ENCODE measurements around the gene DYNC1H1. TPM values are rescaled to one million over a fixed set of nuclear protein-coding genes. Genes with fewer than 3 reads are reported as not detected.

DYNC1H1 gene
- total RNA-seq, 2 experiments from 2014 or later: 209 to 291 TPM

DNA sequence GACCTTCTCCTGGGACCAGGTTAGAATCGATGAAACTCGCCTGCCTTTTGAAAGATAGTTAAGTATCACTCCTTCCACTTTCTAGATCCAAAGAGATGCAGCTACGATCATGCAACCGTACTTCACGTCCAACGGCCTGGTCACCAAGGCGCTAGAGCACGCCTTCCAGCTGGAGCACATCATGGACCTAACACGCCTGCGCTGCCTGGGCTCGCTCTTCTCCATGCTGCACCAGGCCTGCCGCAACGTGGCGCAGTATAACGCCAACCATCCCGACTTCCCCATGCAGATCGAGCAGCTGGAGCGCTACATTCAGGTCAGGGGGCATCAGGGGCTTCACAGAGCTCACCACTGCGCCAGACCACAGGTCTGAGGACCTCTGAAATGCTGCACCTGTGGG lies 51.4 kb downstream of the DYNC1H1 start:
- H3K4me1 ChIP-seq (ENCODE audit: insufficient read depth, low read length, poor library complexity, severe bottlenecking): no peaks in the 10 kb centered on the region
- intact Hi-C loops (cut with micrococcal nuclease; ENCODE audit: unreplicated experiment): no loop called here
- no TSS peak for BruUV-seq (replicated peaks)
- H3K27ac ChIP-seq (ENCODE audit: low read depth, low read length, poor library complexity, severe bottlenecking): no peak overlapping the region
- DNase-seq (ENCODE audit: low spot score): no peak
- H3K79me2 ChIP-seq (ENCODE audit: insufficient read depth, low read depth, low read length): no peaks in the 10 kb centered on the region
- no peak for TF ChIP-seq EZH2phosphoT487 (IDR thresholded peaks at IDR 0.05; ENCODE audit: borderline replicate concordance, low read depth, low read length)
- TF ChIP-seq, protein P1, sequence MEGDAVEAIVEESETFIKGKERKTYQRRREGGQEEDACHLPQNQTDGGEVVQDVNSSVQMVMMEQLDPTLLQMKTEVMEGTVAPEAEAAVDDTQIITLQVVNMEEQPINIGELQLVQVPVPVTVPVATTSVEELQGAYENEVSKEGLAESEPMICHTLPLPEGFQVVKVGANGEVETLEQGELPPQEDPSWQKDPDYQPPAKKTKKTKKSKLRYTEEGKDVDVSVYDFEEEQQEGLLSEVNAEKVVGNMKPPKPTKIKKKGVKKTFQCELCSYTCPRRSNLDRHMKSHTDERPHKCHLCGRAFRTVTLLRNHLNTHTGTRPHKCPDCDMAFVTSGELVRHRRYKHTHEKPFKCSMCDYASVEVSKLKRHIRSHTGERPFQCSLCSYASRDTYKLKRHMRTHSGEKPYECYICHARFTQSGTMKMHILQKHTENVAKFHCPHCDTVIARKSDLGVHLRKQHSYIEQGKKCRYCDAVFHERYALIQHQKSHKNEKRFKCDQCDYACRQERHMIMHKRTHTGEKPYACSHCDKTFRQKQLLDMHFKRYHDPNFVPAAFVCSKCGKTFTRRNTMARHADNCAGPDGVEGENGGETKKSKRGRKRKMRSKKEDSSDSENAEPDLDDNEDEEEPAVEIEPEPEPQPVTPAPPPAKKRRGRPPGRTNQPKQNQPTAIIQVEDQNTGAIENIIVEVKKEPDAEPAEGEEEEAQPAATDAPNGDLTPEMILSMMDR (conservative IDR thresholded peaks at IDR 0.05; ENCODE audit: low read length): no peak
- ChIA-PET CTCF (ENCODE audit: unreplicated experiment) (no interaction called here), POLR2A (no interaction called here)
- no peak overlapping the region for H3K4me2 ChIP-seq (ENCODE audit: low read length)
- no peaks in the 10 kb centered on the region for H3K9me3 ChIP-seq (ENCODE audit: low read length)
- H3K9me2 ChIP-seq (ENCODE audit: insufficient read depth, low read length): no peaks in the 10 kb centered on the region
- no peak overlapping the region for H3K4me3 ChIP-seq (ENCODE audit: low read depth, low read length, poor library complexity, severe bottlenecking)
- peaks cover 95% of the 10 kb centered on the region for H3K36me3 ChIP-seq (ENCODE audit: insufficient read depth, low read length)
- no peak overlapping the region for H2AFZ ChIP-seq (ENCODE audit: low read length)
- no peaks in the 10 kb centered on the region for H4K20me1 ChIP-seq (ENCODE audit: insufficient read depth, low read length)

DNA sequence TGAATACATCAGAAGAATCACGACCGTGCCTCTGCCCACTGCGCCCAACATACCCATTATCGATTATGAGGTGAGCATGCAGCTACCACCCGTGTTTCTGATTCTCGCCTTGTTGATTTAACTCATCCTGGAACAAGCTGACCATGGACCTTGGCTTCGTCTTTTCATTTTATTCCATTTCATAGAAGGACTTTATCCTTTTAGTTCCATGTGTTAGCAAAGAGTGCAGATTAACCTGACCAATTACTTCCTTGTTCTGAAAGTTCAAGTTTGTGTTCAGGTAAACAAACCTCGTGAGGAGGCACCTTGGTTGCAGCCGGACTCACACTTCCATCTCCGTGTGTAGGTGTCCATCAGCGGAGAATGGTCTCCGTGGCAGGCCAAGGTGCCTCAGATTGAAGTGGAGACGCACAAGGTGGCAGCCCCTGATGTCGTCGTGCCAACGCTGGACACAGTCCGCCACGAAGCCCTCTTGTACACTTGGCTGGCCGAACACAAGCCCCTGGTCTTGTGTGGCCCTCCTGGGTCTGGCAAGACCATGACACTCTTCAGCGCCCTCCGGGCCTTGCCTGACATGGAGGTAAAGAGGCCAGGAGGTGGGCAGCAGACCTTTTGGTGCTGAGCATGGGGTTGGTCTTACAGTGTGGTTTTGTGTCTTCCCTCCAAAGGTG lies 52.2 kb downstream of the DYNC1H1 start:
- no peaks in the 10 kb centered on the region for H3K9me3 ChIP-seq (ENCODE audit: low read length)
- H4K20me1 ChIP-seq (ENCODE audit: insufficient read depth, low read length): no peaks in the 10 kb centered on the region
- H3K79me2 ChIP-seq (ENCODE audit: insufficient read depth, low read depth, low read length): no peaks in the 10 kb centered on the region
- POLR2A ChIA-PET: no interaction called here
- H3K27ac ChIP-seq (ENCODE audit: low read depth, low read length, poor library complexity, severe bottlenecking): no peak overlapping the region
- TSS peak; percentile 83 for BruUV-seq (replicated peaks)
- CTCF ChIA-PET (ENCODE audit: unreplicated experiment): no interaction called here
- H2AFZ ChIP-seq (ENCODE audit: low read length): no peak overlapping the region
- no peak overlapping the region for H3K4me2 ChIP-seq (ENCODE audit: low read length)
- no peaks in the 10 kb centered on the region for H3K4me1 ChIP-seq (ENCODE audit: insufficient read depth, low read length, poor library complexity, severe bottlenecking)
- TF ChIP-seq EZH2phosphoT487 (IDR thresholded peaks at IDR 0.05; ENCODE audit: borderline replicate concordance, low read depth, low read length): no peak
- TF ChIP-seq, protein P1 (conservative IDR thresholded peaks at IDR 0.05; ENCODE audit: low read length): no peak
- intact Hi-C loops (cut with micrococcal nuclease; ENCODE audit: unreplicated experiment): no loop called here
- H3K9me2 ChIP-seq (ENCODE audit: insufficient read depth, low read length): no peaks in the 10 kb centered on the region
- peaks cover 94% of the 10 kb centered on the region for H3K36me3 ChIP-seq (ENCODE audit: insufficient read depth, low read length)
- no peak for DNase-seq (ENCODE audit: low spot score)
- no peak overlapping the region for H3K4me3 ChIP-seq (ENCODE audit: low read depth, low read length, poor library complexity, severe bottlenecking)

DNA sequence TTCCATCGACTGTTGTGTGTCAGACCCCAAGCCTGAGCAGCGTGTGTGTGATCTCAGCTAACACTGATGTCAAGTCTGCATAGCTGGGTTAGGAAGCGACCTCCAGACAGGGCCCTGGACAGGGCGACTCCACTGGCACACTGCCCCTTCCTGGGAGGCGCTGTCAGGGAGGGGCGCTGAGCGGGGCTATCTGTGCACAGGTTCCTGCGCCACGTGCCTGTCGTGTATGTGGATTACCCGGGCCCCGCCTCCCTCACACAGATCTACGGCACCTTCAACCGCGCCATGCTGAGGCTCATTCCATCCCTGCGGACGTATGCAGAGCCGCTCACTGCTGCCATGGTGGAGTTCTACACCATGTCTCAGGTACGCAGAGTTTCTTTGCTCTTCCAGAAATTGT lies 53.9 kb downstream of the DYNC1H1 start:
- H4K20me1 ChIP-seq (ENCODE audit: insufficient read depth, low read length): no peaks in the 10 kb centered on the region
- no TSS peak for BruUV-seq (replicated peaks)
- H3K27ac ChIP-seq (ENCODE audit: low read depth, low read length, poor library complexity, severe bottlenecking): no peak overlapping the region
- no peak for TF ChIP-seq EZH2phosphoT487 (IDR thresholded peaks at IDR 0.05; ENCODE audit: borderline replicate concordance, low read depth, low read length)
- TF ChIP-seq, protein P1 (conservative IDR thresholded peaks at IDR 0.05; ENCODE audit: low read length): no peak
- no peaks in the 10 kb centered on the region for H3K4me1 ChIP-seq (ENCODE audit: insufficient read depth, low read length, poor library complexity, severe bottlenecking)
- no peaks in the 10 kb centered on the region for H3K9me2 ChIP-seq (ENCODE audit: insufficient read depth, low read length)
- CTCF ChIA-PET (ENCODE audit: unreplicated experiment): no interaction called here
- no peak overlapping the region for H3K4me2 ChIP-seq (ENCODE audit: low read length)
- POLR2A ChIA-PET: no interaction called here
- no peak overlapping the region for H3K4me3 ChIP-seq (ENCODE audit: low read depth, low read length, poor library complexity, severe bottlenecking)
- H3K36me3 ChIP-seq (ENCODE audit: insufficient read depth, low read length): peaks cover 93% of the 10 kb centered on the region
- H3K79me2 ChIP-seq (ENCODE audit: insufficient read depth, low read depth, low read length): no peaks in the 10 kb centered on the region
- intact Hi-C loops (cut with micrococcal nuclease; ENCODE audit: unreplicated experiment): no loop called here
- no peak for DNase-seq (ENCODE audit: low spot score)
- no peaks in the 10 kb centered on the region for H3K9me3 ChIP-seq (ENCODE audit: low read length)
- no peak overlapping the region for H2AFZ ChIP-seq (ENCODE audit: low read length)

All from OCI-LY7 (cell line).